Tongue (tissue), 2 donors: ENCODE results near the gene SRRT. TPM values are rescaled to one million over a fixed set of nuclear protein-coding genes. Genes with fewer than 3 reads are reported as not detected.

Experiments used
- DNase-seq: peaks from one replicate; pipeline ENCODE4 v3.0.0-alpha.2; 2015
- total RNA-seq: library from RNA; depleted of rRNA; stranded (reverse); fragments of >200 nt; gene quantifications from one replicate; pipeline ENCODE4 v1.2.3, GENCODE V29; 2014

The SRRT gene
- total RNA-seq, 1 donor from 2014 or later, result 54.8 TPM

DNA sequence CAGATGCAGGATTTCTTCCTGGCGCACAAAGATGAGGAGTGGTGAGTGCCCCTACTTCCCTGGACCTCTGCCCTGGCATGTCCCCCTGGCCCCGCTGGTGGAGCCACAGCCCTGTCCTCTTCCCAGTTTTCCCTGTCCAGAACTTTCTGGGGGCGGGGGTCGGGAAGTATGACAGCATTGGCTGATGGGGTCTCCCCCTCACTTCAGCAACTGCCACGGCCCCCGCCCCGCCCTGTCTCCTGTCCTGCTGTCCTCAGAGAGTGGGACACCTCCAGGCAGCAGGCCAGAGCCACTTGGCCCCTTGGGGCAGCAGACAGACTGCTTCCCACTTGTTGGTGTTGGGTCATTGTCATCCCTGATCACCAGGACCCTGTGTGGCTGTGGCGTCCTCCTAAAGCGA, 7.3 kb downstream of the SRRT start:
- no peak for DNase-seq

DNA sequence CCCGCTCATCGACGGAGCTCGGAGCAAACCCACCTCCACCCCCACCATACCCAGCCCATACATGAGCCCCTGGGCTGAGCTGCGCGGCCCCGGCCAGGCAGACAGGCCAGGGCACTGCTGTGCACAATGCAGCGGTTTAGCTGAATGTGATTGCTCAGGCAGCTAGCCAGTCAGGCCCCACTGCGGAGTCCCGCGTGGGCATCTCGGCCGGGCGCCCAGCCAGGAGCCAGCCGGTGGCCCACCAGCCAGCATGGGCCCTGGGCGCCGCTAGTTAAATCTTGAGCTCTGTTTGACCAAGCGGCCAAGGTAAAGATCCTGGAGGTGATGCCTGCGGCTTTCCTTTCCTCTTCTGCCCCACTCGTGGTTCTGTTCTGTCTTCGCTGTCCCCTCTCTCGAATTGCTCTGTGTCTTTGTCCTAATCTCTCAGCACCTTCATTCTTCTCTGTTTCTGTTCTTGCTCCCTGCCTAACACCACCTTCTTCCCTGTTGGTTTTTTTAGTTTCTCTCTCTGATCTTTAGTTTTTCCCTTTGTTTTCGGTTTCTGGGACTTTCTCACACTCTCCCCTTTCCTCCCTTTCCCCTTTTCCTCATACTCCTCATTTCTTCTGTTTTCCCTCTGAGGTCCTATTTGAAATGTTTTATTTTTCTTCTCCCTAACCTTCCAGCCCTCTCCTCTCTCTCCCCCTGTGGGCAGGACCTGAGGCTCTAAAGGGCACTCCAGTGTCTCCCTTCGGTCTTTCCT, 8.1 kb downstream of the SRRT start:
- no peak for DNase-seq

DNA sequence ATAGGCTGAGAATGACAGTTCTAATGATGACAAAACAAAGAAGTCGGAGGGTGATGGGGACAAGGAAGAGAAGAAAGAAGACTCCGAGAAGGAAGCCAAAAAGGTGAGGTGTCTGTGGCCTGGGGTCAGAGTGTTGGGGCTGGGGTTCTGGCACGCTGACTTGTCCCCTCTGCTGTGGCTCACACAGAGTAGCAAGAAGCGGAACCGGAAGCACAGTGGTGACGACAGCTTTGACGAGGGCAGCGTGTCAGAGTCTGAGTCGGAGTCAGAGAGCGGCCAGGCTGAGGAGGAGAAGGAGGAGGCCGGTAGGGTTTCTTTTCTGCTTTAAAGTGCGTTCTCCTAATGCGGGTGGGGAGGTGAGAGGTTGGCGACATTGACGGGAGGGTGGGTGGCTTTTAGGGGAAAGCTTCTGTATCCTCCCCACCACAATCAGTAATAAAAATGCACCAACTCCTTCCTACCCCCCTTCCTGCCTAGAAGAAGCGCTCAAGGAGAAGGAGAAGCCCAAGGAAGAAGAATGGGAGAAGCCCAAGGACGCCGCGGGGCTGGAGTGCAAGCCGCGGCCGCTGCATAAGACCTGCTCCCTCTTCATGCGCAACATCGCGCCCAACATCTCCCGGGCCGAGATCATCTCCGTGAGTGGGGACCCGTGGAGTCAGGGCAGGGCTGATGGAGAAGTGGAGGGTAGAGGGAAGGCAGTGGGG, 10.0 kb downstream of the SRRT start:
- DNase-seq, result no peak

DNA sequence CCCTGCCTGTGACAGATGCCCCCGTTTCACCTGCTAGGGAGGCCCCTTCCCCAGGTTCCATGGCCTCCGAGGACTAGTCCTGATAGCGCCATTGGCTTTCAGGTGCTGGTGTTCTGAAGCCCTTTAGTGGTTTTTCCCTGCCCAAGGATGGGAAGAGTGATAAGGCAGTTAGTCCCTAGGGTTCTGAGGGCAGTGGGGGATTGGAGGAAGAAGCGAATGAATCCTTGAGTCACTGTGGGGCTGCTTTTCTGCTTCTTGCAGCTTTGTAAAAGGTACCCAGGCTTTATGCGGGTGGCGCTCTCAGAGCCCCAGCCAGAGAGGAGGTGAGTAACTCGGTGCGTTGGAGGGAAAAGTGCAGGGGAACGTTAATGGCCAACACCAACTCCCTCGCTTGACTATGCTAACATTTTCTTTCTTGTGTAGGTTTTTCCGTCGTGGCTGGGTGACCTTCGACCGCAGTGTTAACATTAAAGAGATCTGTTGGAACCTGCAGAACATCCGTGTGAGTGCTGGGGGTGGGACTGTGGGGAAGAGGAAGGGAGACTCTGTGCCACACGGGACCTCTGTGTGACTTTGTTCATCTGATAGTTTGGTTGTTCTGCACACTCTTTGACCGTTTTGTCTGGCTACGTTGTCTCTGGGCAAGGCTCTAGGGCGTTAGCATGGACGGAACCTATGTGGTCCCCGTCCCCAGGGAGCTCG, 10.7 kb downstream of the SRRT start:
- DNase-seq, result no peak

DNA sequence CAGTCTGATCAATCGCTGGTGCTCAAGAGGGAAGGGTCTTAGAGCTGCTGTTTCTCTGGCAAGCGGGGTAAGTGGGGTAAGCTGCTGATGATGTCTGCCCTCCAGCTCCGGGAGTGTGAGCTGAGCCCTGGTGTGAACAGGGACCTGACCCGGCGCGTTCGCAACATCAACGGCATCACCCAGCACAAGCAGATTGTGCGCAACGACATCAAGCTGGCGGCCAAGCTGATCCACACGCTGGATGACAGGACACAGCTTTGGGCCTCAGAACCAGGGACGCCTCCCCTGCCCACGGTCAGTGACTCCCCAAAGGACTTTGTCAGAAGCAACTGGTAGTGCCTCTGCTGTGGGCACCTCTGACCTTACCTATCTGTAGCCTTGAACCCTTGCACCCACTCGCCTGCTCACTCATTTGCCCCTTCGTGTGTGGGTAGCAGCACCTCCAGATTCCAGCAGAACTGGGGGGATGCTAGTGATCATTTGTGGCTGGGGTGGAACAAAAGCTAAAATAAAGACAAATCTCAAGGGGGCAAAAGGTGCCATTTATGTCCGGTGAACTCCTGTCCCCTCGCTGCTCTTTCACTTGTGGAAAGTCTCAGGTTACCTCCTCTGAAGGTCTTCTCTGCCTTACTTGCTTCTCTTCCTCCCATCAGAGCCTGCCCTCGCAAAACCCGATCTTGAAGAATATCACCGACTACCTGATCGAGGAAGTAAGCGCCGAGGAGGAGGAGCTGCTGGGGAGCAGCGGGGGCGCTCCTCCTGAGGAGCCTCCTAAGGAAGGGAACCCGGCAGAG, 11.4 kb downstream of the SRRT start:
- no peak for DNase-seq

DNA sequence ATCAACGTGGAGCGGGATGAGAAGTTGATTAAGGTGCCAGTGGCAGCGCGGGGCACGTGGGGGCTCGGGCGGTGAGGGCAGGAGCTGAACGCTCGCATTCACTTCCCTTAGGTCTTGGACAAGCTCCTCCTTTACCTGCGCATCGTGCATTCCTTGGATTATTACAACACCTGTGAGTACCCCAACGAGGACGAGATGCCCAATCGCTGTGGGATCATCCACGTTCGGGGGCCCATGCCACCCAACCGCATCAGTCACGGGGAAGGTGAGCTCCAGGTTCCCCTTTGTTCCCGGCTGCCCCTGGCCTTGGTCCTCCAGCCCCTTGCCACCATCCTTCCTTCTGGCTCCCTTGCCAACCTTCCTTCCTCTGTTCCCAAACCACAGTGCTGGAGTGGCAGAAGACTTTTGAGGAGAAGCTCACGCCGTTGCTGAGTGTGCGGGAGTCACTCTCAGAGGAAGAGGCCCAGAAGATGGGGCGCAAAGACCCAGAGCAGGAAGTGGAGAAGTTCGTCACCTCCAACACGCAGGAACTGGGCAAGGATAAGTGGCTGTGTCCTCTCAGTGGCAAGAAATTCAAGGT, 12.1 kb downstream of the SRRT start:
- DNase-seq, result no peak

DNA sequence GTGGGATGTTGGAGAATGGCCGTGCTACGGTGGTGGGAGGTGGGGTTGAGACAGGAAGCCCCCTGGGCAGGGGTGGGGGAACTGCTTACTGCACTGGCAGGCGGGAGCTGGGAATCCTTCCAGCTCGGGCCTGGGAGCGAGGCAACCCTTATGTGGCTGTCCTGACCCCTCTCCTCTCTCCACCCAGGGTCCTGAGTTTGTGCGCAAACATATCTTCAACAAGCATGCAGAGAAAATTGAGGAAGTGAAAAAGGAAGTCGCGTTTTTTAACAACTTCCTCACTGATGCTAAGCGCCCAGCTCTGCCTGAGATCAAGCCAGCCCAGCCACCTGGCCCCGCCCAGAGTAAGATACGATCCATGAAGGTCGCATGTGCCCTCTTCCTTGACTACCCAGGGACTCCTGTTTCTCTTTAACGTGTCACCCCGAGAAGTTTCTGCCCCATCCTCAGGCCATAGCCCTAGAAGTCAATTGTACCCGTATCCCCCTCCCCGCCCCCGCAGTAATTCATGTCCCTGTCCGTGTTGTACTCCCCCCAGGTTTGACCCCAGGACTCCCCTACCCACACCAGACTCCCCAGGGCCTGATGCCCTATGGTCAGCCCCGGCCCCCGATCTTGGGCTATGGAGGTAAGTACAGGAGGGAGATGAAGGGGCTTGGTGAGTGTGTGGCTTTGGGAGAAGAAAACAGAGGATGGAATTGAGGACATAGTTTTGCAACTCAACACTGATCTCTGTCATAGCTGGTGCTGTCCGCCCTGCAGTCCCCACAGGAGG, 12.8 kb downstream of the SRRT start:
- DNase-seq, result no peak

DNA sequence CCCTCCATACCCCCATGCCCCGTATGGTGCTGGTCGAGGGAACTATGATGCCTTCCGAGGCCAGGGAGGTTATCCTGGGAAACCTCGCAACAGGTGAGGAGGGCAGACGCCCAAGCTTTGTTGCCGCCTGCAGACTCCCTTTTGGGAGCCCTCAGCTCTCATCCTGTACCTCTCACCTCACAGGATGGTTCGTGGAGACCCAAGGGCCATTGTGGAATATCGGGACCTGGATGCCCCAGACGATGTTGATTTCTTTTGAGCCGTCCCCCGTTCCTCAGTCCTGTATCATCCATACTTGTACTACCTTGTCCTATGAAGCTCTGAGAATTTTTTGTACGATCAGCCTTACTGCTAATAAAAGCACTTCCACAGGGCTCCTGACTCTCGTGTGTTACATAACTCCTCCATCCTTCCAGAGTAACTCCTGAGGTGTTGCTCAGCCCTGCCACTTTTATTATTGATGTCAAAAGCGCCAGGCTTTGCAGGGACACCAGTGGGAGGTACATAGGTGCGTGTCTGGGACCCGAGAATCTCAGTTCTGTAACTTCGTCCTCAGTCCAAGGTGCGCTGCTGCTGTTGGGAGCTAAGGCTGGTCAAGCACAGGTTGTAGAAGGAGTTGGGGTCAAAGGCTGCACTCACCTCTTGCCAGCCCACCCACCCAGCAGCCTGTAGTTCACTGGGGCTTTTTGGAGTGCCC, 13.5 kb downstream of the SRRT start:
- DNase-seq, result no peak

DNA sequence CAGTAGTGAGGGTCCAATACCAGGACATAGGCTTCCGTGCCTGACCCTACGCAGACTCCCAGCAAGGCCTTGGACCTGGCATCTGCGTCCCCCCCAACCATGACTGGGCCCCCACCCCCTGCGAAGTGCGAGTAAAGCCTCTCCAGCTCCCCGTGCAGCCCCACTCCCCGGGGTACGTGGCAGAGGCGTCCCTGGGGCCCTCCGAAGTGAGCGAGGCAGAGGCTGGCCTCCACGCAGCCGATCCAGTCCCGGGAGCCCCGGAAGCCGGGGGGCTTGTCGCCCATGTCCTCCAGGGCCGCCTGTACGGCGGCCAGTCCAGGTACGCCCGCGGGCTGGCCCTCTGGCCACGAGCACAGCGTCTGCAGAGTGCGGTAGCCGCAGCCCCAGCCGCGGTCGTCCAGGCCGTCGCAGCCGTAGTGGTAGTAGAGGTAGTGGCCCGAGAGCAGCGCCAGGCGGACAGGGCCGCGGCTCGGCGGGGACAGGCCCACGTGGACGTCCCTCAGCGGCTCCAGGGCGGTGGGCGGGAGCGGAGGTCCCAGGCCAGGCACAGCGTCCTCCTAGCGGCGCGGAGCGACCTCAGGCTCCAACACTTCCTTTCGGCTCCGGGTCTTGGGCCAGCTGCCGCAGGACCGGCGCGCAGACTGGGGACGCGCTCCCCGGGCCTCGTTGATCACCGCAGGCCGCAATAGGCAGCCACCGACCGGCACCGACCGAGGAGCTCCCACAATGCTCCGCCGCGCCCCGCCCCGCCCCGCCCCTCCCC, 14.3 kb downstream of the SRRT start, which contains the start of gene UFSP1:
UFSP1 (minus strand) TSS at position 728 of the 763 bp plus-strand sequence; CDS start at position 284, 444 bp downstream.
- DNase-seq, result no peak

DNA sequence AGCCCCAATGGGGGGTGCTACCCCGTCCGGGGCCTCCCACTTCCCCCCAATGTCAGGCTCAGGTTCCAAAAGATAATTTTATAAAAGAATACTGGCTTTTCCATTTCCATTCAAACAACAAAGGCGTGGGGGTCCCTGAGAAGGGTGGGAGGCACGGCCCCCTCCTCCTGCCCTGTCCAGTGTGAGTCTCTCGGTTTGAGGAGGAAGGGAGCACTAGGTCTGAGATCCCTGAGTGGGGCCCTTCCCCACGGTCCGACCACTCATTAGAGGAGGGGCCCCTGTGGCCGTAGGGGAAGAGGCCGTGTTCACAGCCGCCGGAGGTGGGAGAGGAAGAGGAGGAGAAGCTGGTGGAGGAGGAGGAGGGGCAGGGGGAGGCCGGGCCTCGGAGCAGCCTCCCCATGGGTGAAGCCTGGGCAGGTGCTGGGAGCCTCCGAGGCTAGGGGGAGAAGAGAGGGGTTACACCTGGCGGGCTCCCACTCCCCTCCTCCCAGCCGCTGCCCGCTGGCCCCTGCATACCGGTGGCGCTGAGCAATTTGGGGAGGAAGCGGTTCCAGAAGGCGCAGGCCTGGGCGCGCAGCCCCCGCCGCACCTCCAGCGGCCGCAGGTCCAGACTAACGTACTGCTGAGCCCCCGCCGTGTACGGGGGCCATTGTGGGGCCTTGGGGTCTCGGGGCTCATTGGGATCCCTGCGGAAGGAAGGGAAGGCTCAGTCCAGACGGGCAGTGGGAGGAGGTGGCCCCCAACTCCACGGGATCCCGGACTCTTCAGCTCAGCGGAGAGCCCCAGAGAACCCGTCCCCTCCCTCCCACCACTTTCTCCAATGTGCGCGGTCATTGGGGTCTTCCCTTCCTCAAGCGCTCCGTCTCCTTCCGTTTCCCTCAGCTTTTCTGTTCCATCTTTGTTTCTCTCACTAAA, 16.0 kb downstream of the SRRT start:
- peak; percentile 45 for DNase-seq

DNA sequence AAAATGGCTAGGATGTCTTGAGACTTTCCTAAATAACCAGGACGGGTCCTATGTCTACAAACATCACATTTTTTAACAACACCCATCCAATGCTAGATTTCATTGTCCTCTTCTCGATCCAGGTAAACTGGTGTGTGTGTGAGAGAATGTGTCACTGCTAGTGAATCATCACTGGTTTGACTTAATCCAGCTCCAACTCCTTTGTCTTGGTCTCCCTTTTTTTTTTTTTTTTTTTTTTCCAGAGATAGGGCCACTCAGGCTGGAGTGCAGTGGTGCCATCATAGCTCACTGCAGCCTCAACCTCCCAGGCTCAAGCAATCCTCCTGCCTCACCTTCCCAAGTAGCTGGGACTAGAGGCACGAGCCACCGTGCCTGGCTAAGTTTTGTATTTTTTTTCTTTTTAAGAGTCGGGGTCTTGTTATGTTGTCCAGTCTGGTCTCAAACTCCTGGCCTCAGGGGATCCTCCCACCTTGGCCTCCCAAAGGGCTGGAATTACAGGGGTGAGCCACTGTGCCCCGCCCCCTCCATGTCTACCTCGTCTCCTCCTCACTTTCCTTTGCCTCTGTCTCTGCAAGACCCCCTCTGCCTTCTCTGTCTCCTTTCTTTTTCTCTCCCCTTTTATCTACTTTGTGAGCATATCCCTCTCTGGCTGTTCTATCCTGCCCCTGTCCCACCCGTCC, 16.8 kb downstream of the SRRT start:
- DNase-seq, result no peak

DNA sequence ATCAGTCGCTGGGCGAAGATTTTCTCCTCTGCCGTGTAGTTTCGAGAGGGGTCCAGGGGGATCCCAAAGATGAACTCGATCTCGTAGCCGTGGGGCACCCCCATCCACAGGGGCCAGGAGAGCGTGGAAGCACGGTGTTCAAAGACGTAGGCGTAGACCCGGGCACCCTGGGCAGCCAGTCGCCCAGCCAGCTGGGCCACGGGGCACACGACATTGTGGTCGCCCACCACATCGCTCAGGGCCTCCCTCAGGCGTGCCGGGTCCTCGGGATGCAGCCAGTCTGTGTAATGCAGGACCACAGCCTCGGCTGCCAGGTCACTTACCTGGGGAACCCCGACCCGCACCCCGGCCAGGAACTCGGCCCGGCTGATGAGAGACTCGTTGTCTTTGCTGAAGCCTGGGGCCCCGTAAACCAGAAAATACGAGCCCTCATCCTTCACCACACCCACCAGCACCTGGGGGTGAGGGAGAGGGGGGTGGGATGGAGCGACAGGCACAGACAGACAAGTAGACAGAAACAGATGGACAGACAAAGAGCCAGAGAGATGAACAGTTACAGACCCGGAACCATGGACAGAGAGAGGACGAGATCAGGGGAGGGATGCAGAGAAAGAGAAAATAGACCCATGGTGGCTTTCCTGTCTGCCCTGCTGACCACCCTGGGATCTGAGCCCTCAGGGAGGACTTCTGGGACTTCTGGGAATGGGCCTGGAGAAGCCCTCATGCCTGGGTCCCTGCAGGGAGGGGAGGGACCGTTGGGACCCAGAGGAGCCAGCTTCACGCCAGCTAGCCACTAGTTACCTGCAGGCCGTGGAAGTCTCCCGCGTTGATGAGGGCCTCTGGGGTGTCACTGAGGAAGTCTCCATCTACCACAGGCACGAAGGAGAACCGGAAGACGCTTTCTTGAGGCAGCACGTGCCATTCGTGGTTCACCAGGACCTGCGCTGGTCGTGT, 17.7 kb downstream of the SRRT start:
- DNase-seq, result no peak

DNA sequence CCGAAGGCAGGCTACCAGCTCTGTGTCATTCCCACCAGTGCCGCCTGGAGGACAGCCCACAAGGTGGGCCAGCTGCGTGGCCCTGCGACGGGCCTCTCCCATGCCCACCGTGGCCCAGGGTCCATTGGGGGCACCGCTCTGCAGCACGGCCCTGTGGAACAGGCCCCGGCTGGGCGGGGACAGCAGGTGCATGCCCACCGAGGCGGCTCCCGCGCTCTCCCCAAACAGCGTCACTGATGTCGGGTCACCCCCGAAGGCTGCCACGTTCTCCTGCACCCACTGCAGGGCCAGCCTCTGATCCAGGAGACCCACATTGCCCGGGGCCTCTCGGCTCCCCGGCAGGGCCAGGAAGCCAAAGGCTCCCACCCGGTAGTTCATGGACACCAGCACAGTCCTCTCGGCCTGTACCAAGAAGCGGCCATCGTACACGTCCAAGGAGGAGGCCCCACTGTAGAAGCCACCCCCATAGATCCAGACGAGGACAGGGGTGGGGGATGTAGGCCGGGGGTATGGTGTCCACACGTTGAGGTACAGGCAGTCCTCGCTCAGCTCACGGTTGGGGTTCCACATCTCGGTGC, 18.5 kb downstream of the SRRT start:
- no peak for DNase-seq

DNA sequence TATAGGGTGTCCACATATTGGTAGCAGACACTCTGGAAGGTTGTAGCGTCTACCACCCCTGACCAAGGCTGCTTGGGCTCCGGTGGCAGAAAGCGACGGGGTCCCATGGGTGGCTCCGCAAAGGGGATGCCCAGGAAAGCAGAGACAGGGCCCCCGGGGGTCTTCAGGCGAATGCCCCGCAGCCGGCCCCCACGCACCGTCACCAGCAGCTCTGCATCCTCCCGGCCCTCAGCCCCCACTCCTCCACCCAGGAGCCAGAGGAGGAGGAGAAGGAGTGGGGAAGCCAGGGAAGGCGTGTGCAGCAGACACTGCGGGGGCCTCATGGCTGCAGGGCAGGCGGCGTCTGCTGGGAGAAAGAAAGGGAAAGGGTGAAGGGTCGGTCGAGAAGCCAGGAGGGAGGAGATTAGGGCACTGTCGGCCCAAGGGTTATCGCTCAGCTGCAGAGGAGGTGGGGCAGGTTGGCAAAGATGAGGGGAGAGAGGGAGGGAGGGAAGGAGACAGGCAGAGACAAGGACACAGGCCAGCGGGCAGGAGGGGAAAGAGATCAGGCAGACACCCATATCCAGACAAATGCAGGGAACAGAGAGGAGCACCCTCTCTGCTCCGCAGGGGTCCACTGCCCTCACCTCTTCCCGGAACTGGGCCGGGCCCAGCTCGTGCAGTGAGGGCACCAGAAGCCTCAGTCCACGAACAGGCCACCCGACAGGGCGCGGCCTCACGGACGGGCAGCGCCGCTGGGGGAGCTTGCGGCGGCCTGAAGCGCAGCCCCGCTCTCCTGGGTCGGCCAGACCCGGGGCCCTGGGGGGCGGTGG, 19.2 kb downstream of the SRRT start:
- DNase-seq, result no peak
